ENCODE data around the gene ZC3H13. TPM values are rescaled to one million over a fixed set of nuclear protein-coding genes. Genes with fewer than 3 reads are reported as not detected.

ZC3H13 gene
- total and polyA plus RNA-seq, 2 of the 4 experiments (the other 2 are of a cell fraction): 7.7 to 10.8 TPM

GRCh38 chr13:45930177-45930576, 122.4 kb downstream of the ZC3H13 start:
- WGBS, 2 experiments (ENCODE audit: extremely low coverage in 2 of 2, insufficient read length in 1 of 2): 57% methylated on average over 4 of the region's 7 CpGs; no CpG with 5 or more reads in 1 of the 2 experiments
- Histone ChIP-seq H3K4me1 (ENCODE audit: control insufficient read depth, insufficient read depth, low read length) (no peaks in the 10 kb centered on the region), H3K14ac (replicated peaks; ENCODE audit: low read depth, low read length) (no peak overlapping the region), H4K5ac (ENCODE audit: low read depth, low read length) (no peak overlapping the region), H3K27ac (ENCODE audit: insufficient read depth, low read length) (no peak overlapping the region), H4K8ac (ENCODE audit: low read depth in 2 of 2, low read length in 2 of 2) (no peak overlapping the region), H3K9ac (ENCODE audit: low read depth, low read length) (no peak overlapping the region), H2BK120ac (ENCODE audit: low read depth, low read length) (no peak overlapping the region), H3K4me2 (ENCODE audit: low read depth, low read length) (no peak overlapping the region), H3K23ac (ENCODE audit: low read depth, low read length) (no peak overlapping the region), H3K4me3 (ENCODE audit: insufficient read depth, low read depth, low read length) (no peak overlapping the region), H2AK5ac (ENCODE audit: low read depth, low read length) (no peak overlapping the region), H3K27me3 (ENCODE audit: control insufficient read depth, insufficient read depth, low read length) (peaks cover 35% of the 10 kb centered on the region), H2BK5ac (ENCODE audit: low read depth, low read length, poor library complexity, severe bottlenecking) (no peak overlapping the region), H4K91ac (ENCODE audit: insufficient read depth, low read depth, low read length) (no peak overlapping the region), H3K36me3 (ENCODE audit: control insufficient read depth, insufficient read depth, low read length) (no peaks in the 10 kb centered on the region), H3K79me1 (ENCODE audit: low read depth in 1 of 2, low read length in 2 of 2) (no peaks in the 10 kb centered on the region), H3K4ac (ENCODE audit: low read depth, low read length) (no peak overlapping the region), H2AFZ (replicated peaks; ENCODE audit: low read length, poor library complexity) (no peak overlapping the region), H3K56ac (ENCODE audit: extremely low read depth, insufficient read depth, low read length) (no peak overlapping the region), H3K9me3 (ENCODE audit: control insufficient read depth, insufficient read depth, low read length) (no peaks in the 10 kb centered on the region), H3K18ac (ENCODE audit: low read depth, low read length) (no peak overlapping the region), H4K20me1 (ENCODE audit: insufficient read depth, low read length) (no peaks in the 10 kb centered on the region), H2BK20ac (ENCODE audit: low read depth, low read length) (no peak overlapping the region), H3K9me1 (ENCODE audit: insufficient read depth, low read length) (no peaks in the 10 kb centered on the region), H2BK15ac (ENCODE audit: low read depth, low read length) (no peak overlapping the region), H2AK9ac (replicated peaks; ENCODE audit: low read depth, low read length, poor library complexity) (no peak overlapping the region)
- ATAC-seq (ENCODE audit: low read depth): no peak
- TF ChIP-seq ELK1 (IDR thresholded peaks at IDR 0.05; ENCODE audit: borderline replicate concordance, low read depth, low read length) (no peak), BHLHE40 (IDR thresholded peaks at IDR 0.05; ENCODE audit: low read depth, low read length) (no peak), CHD1 (IDR thresholded peaks at IDR 0.05; ENCODE audit: low read depth, low read length) (no peak), CTCF (conservative IDR thresholded peaks at IDR 0.05; ENCODE audit: low read depth, low read length) (no peak), POLR2A (IDR thresholded peaks at IDR 0.05; ENCODE audit: low read depth, low read length) (no peak), NFE2L2 (IDR thresholded peaks at IDR 0.05; ENCODE audit: low read depth, low read length) (no peak), RCOR1 (IDR thresholded peaks at IDR 0.05; ENCODE audit: insufficient replicate concordance, low read length) (no peak), FOS (IDR thresholded peaks at IDR 0.05; ENCODE audit: low read depth, low read length) (no peak)
- no TSS peak for BruUV-seq (replicated peaks)
- in situ Hi-C loops (cut with MboI; ENCODE audit: low sequenced_read_pairs): no loop called here
- intact Hi-C loops (cut with micrococcal nuclease): no loop called here
- ChIA-PET POLR2A (ENCODE audit: unreplicated experiment) (no interaction called here), CTCF (no interaction called here)
- DNase-seq: no peak
- dilution Hi-C loops (cut with HindIII; ENCODE audit: low sequenced_read_pairs, unreplicated experiment): no loop called here

All from IMR-90 (cell line).